ENCODE results near the gene AMPD2. TPM values are rescaled to one million over a fixed set of nuclear protein-coding genes. Genes with fewer than 3 reads are reported as not detected.

Gene AMPD2
- total RNA-seq, 4 donors from 2014 or later: 23.7 to 38.8 (median 33.2) TPM

DNA sequence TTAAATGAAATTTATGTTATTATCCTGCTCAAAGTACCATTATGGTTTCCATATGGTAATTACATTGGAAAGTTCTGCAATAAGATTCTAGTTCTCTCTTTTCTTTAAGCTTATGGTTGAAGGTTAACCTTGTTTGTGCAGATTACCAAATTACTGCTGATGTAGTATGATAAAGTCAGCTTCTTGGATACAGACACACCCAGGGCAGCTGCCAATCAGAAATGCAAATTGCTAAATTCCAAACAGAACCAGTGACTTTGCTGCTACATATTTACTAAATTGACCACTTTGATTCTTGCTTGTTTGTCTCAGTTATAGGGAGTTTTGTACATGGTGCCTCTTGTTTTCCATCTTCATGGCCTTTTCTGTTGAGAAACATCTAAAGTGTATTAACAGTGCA, 26.7 kb upstream of the AMPD2 start:
- no peaks in the 10 kb centered on the region for H3K9me3 ChIP-seq
- peaks cover 18 to 91% (median 60%) of the 10 kb centered on the region in 4 donors for H3K36me3 ChIP-seq
- peak in 1 of 2 donors; percentile 6 for TF ChIP-seq POLR2AphosphoS5 (IDR thresholded peaks at IDR 0.05)
- TF ChIP-seq POLR2A (IDR thresholded peaks at IDR 0.05; ENCODE audit: low read depth): no peak

DNA sequence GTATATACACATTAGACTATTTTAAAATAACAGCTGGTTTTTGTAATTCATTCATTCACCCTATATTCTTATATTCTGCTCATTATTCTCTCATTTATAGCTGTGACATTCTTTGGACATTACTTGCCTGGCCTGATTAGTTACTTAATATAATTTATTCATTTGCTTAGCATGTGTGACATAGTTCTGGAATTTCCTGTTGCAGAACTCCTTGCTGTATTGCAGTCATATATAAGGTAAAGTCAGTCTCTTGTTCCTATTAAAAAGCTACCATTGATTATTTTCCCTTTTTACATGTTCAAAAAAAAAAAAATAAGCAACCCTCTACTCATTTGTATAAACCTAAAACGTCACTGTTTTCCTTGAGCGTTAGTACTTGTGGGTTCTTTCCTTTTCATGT, 24.1 kb upstream of the AMPD2 start:
- no peak for TF ChIP-seq EP300 (IDR thresholded peaks at IDR 0.05)
- no peak for TF ChIP-seq POLR2A (IDR thresholded peaks at IDR 0.05; ENCODE audit: low read depth)
- TF ChIP-seq POLR2AphosphoS5 (IDR thresholded peaks at IDR 0.05): no peak
- TF ChIP-seq, protein P1, sequence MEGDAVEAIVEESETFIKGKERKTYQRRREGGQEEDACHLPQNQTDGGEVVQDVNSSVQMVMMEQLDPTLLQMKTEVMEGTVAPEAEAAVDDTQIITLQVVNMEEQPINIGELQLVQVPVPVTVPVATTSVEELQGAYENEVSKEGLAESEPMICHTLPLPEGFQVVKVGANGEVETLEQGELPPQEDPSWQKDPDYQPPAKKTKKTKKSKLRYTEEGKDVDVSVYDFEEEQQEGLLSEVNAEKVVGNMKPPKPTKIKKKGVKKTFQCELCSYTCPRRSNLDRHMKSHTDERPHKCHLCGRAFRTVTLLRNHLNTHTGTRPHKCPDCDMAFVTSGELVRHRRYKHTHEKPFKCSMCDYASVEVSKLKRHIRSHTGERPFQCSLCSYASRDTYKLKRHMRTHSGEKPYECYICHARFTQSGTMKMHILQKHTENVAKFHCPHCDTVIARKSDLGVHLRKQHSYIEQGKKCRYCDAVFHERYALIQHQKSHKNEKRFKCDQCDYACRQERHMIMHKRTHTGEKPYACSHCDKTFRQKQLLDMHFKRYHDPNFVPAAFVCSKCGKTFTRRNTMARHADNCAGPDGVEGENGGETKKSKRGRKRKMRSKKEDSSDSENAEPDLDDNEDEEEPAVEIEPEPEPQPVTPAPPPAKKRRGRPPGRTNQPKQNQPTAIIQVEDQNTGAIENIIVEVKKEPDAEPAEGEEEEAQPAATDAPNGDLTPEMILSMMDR (IDR thresholded peaks at IDR 0.05): no peak
- no peaks in the 10 kb centered on the region for H3K27me3 ChIP-seq
- H3K9me3 ChIP-seq: no peaks in the 10 kb centered on the region
- H3K27ac ChIP-seq (replicated peaks in 1 of 4): no peak overlapping the region
- 90% methylated on average over 2 of the region's 2 CpGs for WGBS
- peaks cover 15 to 76% (median 49%) of the 10 kb centered on the region in 4 donors for H3K36me3 ChIP-seq
- no peaks in the 10 kb centered on the region for H3K4me1 ChIP-seq
- intact Hi-C loops (cut with DNase I): no loop called here
- DNase-seq (ENCODE audit: extremely low spot score): no peak
- no peak overlapping the region for H3K4me3 ChIP-seq

More for the DNA sequence above, 26.7 kb upstream of the AMPD2 start:
- no peak for DNase-seq (ENCODE audit: extremely low spot score)
- Histone ChIP-seq H3K4me3 (no peak overlapping the region), H3K27me3 (no peaks in the 10 kb centered on the region), H3K27ac (replicated peaks in 1 of 4) (no peak overlapping the region), H3K4me1 (no peaks in the 10 kb centered on the region)
- intact Hi-C loops (cut with DNase I): no loop called here

DNA sequence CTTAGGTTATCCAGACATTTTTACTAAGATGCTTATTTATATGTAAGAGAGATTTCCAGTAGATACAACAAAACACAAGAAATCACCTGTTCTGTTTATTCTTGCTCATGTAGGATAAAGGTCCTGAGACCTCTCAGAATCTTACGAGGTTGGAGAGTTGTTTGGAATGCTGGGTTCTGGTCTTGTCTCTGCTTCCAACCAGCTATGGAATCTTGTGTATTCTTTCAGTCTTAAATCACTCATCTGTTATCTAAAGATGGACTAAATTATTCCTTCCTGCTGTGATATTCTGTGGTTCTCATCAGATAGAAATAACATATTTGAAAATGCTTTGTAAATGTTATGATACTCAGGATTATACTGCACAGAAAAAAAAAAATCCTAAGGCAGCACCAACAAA, 21.5 kb upstream of the AMPD2 start:
- TF ChIP-seq, protein P1 (IDR thresholded peaks at IDR 0.05): no peak
- TF ChIP-seq EP300 (IDR thresholded peaks at IDR 0.05) (no peak), POLR2AphosphoS5 (IDR thresholded peaks at IDR 0.05) (no peak), POLR2A (IDR thresholded peaks at IDR 0.05; ENCODE audit: low read depth) (no peak)
- Histone ChIP-seq H3K9me3 (no peaks in the 10 kb centered on the region), H3K27me3 (no peaks in the 10 kb centered on the region), H3K27ac (replicated peaks in 1 of 4) (no peak overlapping the region), H3K4me3 (no peak overlapping the region), H3K36me3 (peaks cover 5 to 50% (median 32%) of the 10 kb centered on the region in 4 donors), H3K4me1 (no peaks in the 10 kb centered on the region)
- WGBS: 96% methylated on average over 1 of the region's 1 CpG
- intact Hi-C loops (cut with DNase I): no loop called here
- DNase-seq (ENCODE audit: extremely low spot score): no peak

DNA sequence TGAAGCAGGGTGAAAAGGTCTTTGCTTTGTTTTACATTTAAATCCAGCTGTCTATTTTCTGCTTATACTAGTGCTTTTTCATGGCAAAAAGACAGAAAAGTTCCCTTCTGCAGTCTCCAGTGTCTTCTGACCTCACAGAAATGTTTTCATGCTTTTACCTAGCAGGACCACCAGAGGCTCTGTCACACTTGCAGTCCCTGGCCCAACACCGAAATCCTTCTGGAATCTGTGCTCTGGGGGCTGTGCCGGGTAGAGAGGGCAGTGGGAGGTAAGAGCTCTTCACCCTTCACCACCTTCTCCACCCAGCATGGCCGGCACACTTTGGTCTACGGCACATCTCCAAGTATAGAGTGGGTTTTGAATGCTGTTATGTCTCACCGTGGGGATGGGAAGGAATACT, 21.0 kb upstream of the AMPD2 start:
- Histone ChIP-seq H3K9me3 (no peaks in the 10 kb centered on the region), H3K27ac (replicated peaks in 1 of 4) (no peak overlapping the region), H3K4me1 (no peaks in the 10 kb centered on the region), H3K27me3 (no peaks in the 10 kb centered on the region), H3K4me3 (no peak overlapping the region), H3K36me3 (peaks cover 5 to 45% (median 28%) of the 10 kb centered on the region in 4 donors)
- TF ChIP-seq, protein P1 (IDR thresholded peaks at IDR 0.05): no peak
- TF ChIP-seq POLR2AphosphoS5 (IDR thresholded peaks at IDR 0.05) (no peak), POLR2A (IDR thresholded peaks at IDR 0.05; ENCODE audit: low read depth) (no peak), EP300 (IDR thresholded peaks at IDR 0.05) (no peak)
- 77% methylated on average over 5 of the region's 5 CpGs for WGBS
- DNase-seq (ENCODE audit: extremely low spot score): no peak
- intact Hi-C loops (cut with DNase I): no loop called here

DNA sequence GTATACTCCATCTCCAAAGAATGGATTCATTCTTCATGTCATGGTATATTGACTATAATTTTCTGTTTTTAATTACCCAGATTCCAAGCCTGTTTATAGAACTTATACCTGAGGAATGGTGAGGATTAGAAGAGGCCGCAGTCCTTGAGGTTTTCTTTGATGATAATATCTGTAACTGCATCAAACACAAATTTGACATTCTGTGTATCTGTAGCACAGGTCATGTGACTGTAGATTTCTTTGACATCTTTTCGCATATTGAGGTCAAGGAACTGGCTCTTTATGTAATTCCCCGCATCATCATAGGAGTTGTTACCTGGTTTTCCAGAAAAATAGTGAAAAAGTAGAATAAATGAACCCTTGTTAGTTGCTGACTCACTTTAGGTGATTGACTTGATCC, 16.4 kb upstream of the AMPD2 start:
- 95% methylated on average over 3 of the region's 3 CpGs for WGBS
- intact Hi-C loops (cut with DNase I): no loop called here
- no peak for DNase-seq (ENCODE audit: extremely low spot score)
- Histone ChIP-seq H3K36me3 (peaks cover 0 to 10% (median 7%) of the 10 kb centered on the region in 4 donors), H3K27me3 (no peaks in the 10 kb centered on the region), H3K9me3 (no peaks in the 10 kb centered on the region), H3K27ac (replicated peaks in 1 of 4) (no peak overlapping the region), H3K4me1 (no peaks in the 10 kb centered on the region), H3K4me3 (no peak overlapping the region)
- no peak for TF ChIP-seq EP300 (IDR thresholded peaks at IDR 0.05)

DNA sequence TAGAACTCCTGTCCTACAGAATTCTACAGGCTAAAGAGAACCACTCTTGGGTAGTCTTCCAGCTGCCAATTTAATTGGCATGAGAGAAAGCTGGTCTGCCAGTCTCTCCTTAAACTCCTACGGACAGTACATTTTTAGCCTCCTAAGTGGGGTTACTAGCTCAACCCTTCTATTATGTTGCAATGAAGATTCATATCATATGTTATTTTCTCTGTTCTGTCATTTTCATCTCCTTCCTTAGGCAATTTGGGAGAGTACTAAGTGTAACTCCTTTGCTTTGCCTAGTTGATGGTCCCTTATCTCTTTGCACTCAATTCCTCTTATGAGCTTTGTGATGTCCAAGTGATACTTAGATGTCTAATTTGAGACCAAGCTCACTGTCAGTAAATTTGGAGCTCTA, 14.3 kb upstream of the AMPD2 start:
- Histone ChIP-seq H3K27me3 (no peaks in the 10 kb centered on the region), H3K4me1 (no peaks in the 10 kb centered on the region), H3K9me3 (no peaks in the 10 kb centered on the region), H3K4me3 (no peak overlapping the region), H3K27ac (replicated peaks in 1 of 4) (no peak overlapping the region), H3K36me3 (no peaks in the 10 kb centered on the region)
- 94% methylated on average over 1 of the region's 1 CpG for WGBS
- no peak for DNase-seq (ENCODE audit: extremely low spot score)
- TF ChIP-seq, protein P1 (IDR thresholded peaks at IDR 0.05): no peak
- TF ChIP-seq POLR2AphosphoS5 (IDR thresholded peaks at IDR 0.05) (no peak), EP300 (IDR thresholded peaks at IDR 0.05) (no peak), POLR2A (IDR thresholded peaks at IDR 0.05; ENCODE audit: low read depth) (no peak)
- intact Hi-C loops (cut with DNase I): no loop called here
